Naive B cell (primary cell): ENCODE measurements around the gene MRM3. TPM values are rescaled to one million over a fixed set of nuclear protein-coding genes. Genes with fewer than 3 reads are reported as not detected.
A peak's percentile ranks its signal among the peaks of the same experiment; 100 is the strongest.
"Not testable (repeated sequence)": the region's sequence is repeated elsewhere in the genome, so short reads cannot be mapped to it uniquely, and the experiment has no call there.

Experiments
- ATAC-seq, 2 donors: fragments of 150-1000 bp; cut with Tn5 transposase; 2 replicates each; pipeline ENCODE4 v1.10.0; 2021; ENCODE audit warnings: low read depth in 2 of 2, mild to moderate bottlenecking in 2 of 2, moderate library complexity in 2 of 2
- DNase-seq: peaks from one replicate; pipeline ENCODE4 v3.0.0; 2022
- H3K27ac Mint-ChIP-seq, 6 donors: one replicate each; pipeline ENCODE4 v1.8.0; 2020 to 2022; ENCODE audit warnings: mild to moderate bottlenecking in 6 of 6, mixed read lengths in 6 of 6, moderate library complexity in 5 of 6, inconsistent platforms in 2 of 6
- H3K27me3 Mint-ChIP-seq, 3 donors: one replicate each; pipeline ENCODE4 v1.8.0; 2021 to 2022; ENCODE audit warnings: mixed read lengths in 3 of 3, mild to moderate bottlenecking in 1 of 3
- H3K36me3 Mint-ChIP-seq, 2 donors: one replicate each; pipeline ENCODE4 v1.8.0; 2020 to 2022; ENCODE audit warnings: mixed read lengths in 2 of 2, inconsistent platforms in 1 of 2, mild to moderate bottlenecking in 1 of 2
- H3K4me1 Mint-ChIP-seq, 3 donors: one replicate each; pipeline ENCODE4 v1.8.0; 2020 to 2022; ENCODE audit warnings: mixed read lengths in 3 of 3, inconsistent platforms in 1 of 3, mild to moderate bottlenecking in 1 of 3, moderate library complexity in 1 of 3
- H3K4me3 Mint-ChIP-seq, 8 donors: one replicate each; pipeline ENCODE4 v1.8.0; 2020 to 2022; ENCODE audit warnings: mild to moderate bottlenecking in 8 of 8, mixed read lengths in 8 of 8, moderate library complexity in 8 of 8, inconsistent platforms in 2 of 8
- H3K9me3 Mint-ChIP-seq, 7 donors: one replicate each; pipeline ENCODE4 v1.8.0; 2020 to 2022; ENCODE audit warnings: mixed read lengths in 7 of 7, mild to moderate bottlenecking in 5 of 7, inconsistent platforms in 2 of 7, moderate library complexity in 1 of 7
- polyA plus RNA-seq, 6 donors: library from polyadenylated mRNA; unstranded; fragments of 300-500 nt; fragmentation: Illumina TruSeq; gene quantifications; one replicate each; pipeline ENCODE4 v1.2.3, GENCODE V29; 2021; ENCODE audit warnings: low read depth in 6 of 6

MRM3 gene
- polyA plus RNA-seq, 6 donors from 2014 or later: 25.2 to 61.9 (median 33.0) TPM

DNA sequence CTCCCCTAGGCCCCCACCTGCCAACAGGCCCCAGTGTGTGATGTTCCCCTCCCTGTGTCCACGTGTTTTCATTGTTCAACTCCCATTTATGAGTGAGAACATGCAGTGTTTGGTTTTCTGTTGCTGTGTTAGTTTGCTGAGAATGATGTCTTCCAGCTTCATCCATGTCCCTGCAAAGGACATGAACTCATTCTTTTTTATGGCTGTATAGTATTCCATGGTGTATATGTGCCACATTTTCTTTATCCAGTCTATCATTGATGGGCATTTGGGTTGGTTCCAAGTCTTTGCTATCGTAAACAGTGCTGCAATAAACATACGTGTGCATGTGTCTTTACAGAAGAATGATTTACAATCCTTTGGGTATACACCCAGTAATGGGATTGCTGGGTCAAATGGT is 47.5 kb downstream of the MRM3 start:
- H3K4me3 Mint-ChIP-seq, ATAC-seq, H3K36me3 Mint-ChIP-seq, H3K27ac Mint-ChIP-seq, H3K4me1 Mint-ChIP-seq, DNase-seq: not testable (repeated sequence)
- H3K27me3 Mint-ChIP-seq: peaks cover 0 to 17% (median 8%) of the 10 kb centered on the region in 3 donors
- peaks cover 3 to 14% (median 5%) of the 10 kb centered on the region in 7 donors for H3K9me3 Mint-ChIP-seq

DNA sequence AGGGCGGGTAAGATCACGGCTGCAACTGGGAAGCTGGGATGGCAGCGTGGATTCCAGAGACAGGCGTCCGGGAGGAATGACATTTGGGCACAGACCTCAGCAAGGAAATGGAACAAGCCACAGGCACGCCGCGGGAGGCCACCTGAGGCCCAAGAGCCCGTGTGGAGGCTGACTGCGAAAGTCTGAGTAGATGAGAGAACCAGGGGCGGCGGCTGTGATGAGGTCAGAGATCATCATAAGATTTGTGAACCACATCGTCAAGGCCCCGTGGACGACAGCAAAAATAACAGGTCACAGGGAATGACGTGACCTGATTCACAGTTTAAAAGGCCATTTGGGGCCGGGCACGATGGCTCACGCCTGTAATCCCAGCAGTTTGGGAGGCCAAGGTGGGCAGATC is 48.2 kb downstream of the MRM3 start:
- ATAC-seq: no peak
- H3K4me3 Mint-ChIP-seq: no peak overlapping the region
- H3K27me3 Mint-ChIP-seq: peaks cover 0 to 17% (median 8%) of the 10 kb centered on the region in 3 donors
- H3K4me1 Mint-ChIP-seq: no peaks in the 10 kb centered on the region
- no peak overlapping the region for H3K27ac Mint-ChIP-seq
- peaks cover 3 to 14% (median 5%) of the 10 kb centered on the region in 7 donors for H3K9me3 Mint-ChIP-seq
- no peaks in the 10 kb centered on the region for H3K36me3 Mint-ChIP-seq
- no peak for DNase-seq

DNA sequence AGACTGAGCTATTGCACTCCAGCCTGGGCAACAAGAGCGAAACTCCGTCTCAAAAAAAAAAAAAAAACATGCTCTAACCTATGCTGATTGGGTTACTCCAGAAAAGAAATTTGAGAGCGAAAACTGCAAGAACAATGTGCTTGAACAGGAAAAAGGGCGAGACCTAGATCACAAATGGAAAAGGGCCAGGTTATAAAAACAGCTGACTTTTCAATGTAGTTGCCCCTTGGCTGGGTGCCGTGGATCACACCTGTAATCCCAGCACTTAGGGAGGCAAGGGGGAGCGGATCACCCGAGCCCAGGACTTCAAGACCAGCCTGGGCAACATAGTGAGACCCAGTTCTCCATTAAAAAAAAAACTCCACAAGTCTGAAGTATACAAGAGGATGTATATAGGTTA is 48.8 kb downstream of the MRM3 start:
- Mint-ChIP-seq H3K27ac (no peak overlapping the region), H3K36me3 (no peaks in the 10 kb centered on the region), H3K4me3 (no peak overlapping the region), H3K4me1 (no peaks in the 10 kb centered on the region), H3K27me3 (peaks cover 0 to 17% (median 8%) of the 10 kb centered on the region in 3 donors), H3K9me3 (peaks cover 3 to 14% (median 5%) of the 10 kb centered on the region in 7 donors)
- DNase-seq (no peak), ATAC-seq (no peak)

DNA sequence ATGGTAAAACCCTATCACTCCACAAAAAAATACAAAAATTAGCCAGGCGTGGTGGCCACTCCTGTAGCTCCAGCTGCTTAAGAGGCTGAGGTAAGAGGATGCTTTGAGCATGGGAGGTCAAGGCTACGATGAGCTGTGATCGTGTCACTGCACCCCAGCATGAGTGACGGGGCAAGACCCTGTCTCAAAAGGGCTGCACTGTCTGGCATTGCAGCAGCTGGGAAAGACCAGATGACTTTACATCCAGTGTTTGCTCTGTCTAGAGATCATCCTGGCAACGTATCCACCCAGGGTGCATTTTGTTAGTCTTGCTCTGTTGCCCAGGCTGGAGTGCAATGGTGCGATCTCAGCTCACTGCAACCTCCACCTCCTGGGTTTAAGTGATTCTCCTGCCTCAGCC is 52.0 kb downstream of the MRM3 start:
- no peak overlapping the region for H3K27ac Mint-ChIP-seq
- H3K27me3 Mint-ChIP-seq: peaks cover 0 to 15% (median 8%) of the 10 kb centered on the region in 3 donors
- ATAC-seq: no peak
- no peaks in the 10 kb centered on the region for H3K4me1 Mint-ChIP-seq
- peak overlapping the region in 1 of 8 donors; percentile 44 for H3K4me3 Mint-ChIP-seq
- no peak for DNase-seq
- H3K36me3 Mint-ChIP-seq: no peaks in the 10 kb centered on the region
- peaks cover 3 to 14% (median 5%) of the 10 kb centered on the region in 7 donors for H3K9me3 Mint-ChIP-seq

DNA sequence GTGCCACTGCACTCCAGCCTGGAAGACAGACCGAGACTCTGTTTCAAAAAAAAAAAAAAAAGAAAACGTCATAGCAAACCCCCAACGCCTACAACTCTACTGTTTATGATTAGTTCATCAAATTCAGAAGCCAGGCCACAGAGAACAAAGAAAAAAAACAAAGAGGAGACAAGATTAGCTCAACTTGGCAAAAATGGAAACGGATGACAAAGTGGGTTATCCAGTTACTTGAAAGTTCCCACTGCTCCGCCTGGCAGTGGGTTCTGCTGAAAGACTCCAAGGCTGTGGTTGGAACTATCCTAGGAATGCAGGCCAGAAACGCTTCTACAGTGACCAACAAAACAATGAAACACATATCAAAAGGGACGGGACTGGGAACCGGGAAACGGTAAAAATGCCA is 53.1 kb downstream of the MRM3 start:
- Mint-ChIP-seq H3K4me3 (no peak overlapping the region), H3K27ac (no peak overlapping the region), H3K9me3 (peaks cover 0 to 14% (median 3%) of the 10 kb centered on the region in 7 donors), H3K36me3 (no peaks in the 10 kb centered on the region), H3K4me1 (no peaks in the 10 kb centered on the region), H3K27me3 (peaks cover 0 to 7% (median 1%) of the 10 kb centered on the region in 3 donors)
- no peak for ATAC-seq
- no peak for DNase-seq

DNA sequence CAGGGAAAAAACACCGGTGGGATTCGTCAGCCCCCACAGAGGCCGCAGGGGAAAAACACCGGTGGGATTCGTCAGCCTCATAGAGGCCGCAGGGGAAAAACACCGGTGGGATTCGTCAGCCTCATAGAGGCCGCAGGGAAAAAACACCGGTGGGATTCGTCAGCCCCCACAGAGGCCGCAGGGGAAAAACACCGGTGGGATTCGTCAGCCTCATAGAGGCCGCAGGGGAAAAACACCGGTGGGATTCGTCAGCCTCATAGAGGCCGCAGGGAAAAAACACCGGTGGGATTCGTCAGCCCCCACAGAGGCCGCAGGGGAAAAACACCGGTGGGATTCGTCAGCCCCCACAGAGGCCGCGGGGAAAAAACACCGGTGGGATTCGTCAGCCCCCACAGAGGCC is 53.6 kb downstream of the MRM3 start:
- H3K27ac Mint-ChIP-seq, H3K27me3 Mint-ChIP-seq: not testable (repeated sequence)

DNA sequence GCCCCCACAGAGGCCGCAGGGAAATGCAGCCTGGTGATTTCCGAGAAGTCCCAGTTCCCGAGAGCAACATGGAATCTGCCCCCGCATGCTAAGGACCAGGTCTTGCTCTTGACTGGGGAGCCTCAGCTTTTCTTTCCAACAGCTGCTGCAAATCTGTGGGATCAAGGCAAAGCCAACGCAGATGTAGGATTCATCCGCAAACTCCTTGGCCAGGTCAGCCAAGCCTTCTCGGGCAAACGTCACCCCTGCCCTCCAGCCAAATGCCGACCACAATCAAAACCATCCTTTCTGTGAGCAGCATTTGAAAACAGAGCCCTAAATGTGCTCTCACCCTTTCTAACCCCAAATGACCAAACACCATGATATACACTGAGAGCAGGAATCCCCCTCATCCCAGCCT is 54.0 kb downstream of the MRM3 start:
- no peak overlapping the region for H3K4me3 Mint-ChIP-seq
- H3K9me3 Mint-ChIP-seq: peaks cover 0 to 9% (median 3%) of the 10 kb centered on the region in 7 donors
- no peak for ATAC-seq

More for the DNA sequence above, 53.6 kb downstream of the MRM3 start:
- H3K4me1 Mint-ChIP-seq, DNase-seq, H3K4me3 Mint-ChIP-seq, H3K36me3 Mint-ChIP-seq, ATAC-seq: not testable (repeated sequence)
- H3K9me3 Mint-ChIP-seq: peaks cover 0 to 13% (median 3%) of the 10 kb centered on the region in 7 donors

DNA sequence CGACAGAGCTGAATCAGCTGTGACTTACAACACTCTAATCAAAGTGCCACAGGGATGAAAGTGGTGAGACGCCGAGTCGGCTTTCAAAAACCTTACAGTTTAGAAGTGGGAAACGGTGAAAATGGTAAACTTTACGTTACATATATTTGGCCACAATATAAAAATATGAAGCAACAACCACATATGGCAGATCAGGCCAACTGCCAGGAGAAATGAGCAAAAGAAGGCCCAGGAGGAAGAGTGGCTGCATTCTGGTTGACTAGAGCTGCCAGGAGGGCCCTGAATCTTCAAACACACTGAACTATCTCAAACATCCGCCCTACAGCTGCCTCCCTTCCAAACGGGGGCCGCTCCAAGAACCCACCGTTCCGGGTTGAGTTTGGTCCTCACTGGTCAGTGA is 56.3 kb downstream of the MRM3 start:
- Mint-ChIP-seq H3K27ac (no peak overlapping the region), H3K36me3 (no peaks in the 10 kb centered on the region), H3K4me3 (no peak overlapping the region), H3K27me3 (peaks cover 0 to 10% (median 8%) of the 10 kb centered on the region in 3 donors), H3K9me3 (no peaks in the 10 kb centered on the region), H3K4me1 (no peaks in the 10 kb centered on the region)
- DNase-seq: no peak
- no peak for ATAC-seq

More for the DNA sequence above, 54.0 kb downstream of the MRM3 start:
- no peak for DNase-seq
- no peak overlapping the region for H3K27ac Mint-ChIP-seq
- no peaks in the 10 kb centered on the region for H3K36me3 Mint-ChIP-seq
- H3K4me1 Mint-ChIP-seq: no peaks in the 10 kb centered on the region
- H3K27me3 Mint-ChIP-seq: peaks cover 0 to 5% (median 0%) of the 10 kb centered on the region in 3 donors

DNA sequence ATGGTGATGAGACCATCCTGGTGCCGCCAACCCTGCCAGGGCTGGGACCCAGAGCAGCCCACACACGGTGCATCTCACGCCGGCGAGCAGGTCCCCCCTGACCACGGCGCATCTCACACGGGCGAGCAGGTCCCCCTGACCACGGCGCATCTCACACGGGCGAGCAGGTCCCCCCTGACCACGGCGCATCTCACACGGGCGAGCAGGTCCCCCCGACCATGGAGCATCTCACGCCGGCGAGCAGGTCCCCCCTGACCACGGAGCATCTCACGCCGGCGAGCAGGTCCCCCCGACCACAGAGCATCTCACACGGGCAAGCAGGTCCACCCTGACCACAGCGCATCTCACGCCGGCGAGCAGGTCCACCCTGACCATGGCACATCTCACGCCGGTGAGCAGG is 59.2 kb downstream of the MRM3 start:
- no peak for ATAC-seq
- DNase-seq: no peak
- no peaks in the 10 kb centered on the region for H3K4me1 Mint-ChIP-seq
- no peaks in the 10 kb centered on the region for H3K36me3 Mint-ChIP-seq
- H3K27ac Mint-ChIP-seq: no peak overlapping the region
- no peaks in the 10 kb centered on the region for H3K9me3 Mint-ChIP-seq
- peaks cover 11 to 33% (median 28%) of the 10 kb centered on the region in 3 donors for H3K27me3 Mint-ChIP-seq
- no peak overlapping the region for H3K4me3 Mint-ChIP-seq

Other genes starting within 250 kb of the MRM3 start
- gene VPS53, start 67.5 kb upstream of the MRM3 start, polyA plus RNA-seq: 10 to 100 TPM in 3 of 6 donors, 1 to 10 TPM in 3; 5.4 to 16.9 (median 10.4) TPM
- gene TLCD3A, start 49.8 kb upstream of the MRM3 start, polyA plus RNA-seq: under 1 TPM in 4 of 6 donors, not detected in 2; 0.10 to 0.64 (median 0.38) TPM
- gene GEMIN4, start 30.1 kb upstream of the MRM3 start, polyA plus RNA-seq: 10 to 100 TPM; 22.8 to 37.8 (median 26.2) TPM
- gene GLOD4, start 73 bp upstream of the MRM3 start, polyA plus RNA-seq: 10 to 100 TPM; 68.9 to 83.9 (median 81.3) TPM
- gene NXN, start 197.4 kb downstream of the MRM3 start, polyA plus RNA-seq: under 1 TPM in 2 of 6 donors, not detected in 4; 0.36 to 0.40 TPM
- 10 to 100 TPM; 20.9 to 24.0 (median 22.7) TPM for gene TIMM22, start 214.8 kb downstream of the MRM3 start, polyA plus RNA-seq